CD4-positive, alpha-beta T cell treated with Interleukin-17A for 1 hour (primary cell): ENCODE measurements around the gene MED26.
A peak's percentile ranks its signal among the peaks of the same experiment; 100 is the strongest.

ENCODE experiments used
- DNase-seq: peaks from one replicate; pipeline ENCODE4 v3.0.0-alpha.2; 2020

Gene MED26

GRCh38 chr19:16532440-16533234, 95.4 kb downstream of the MED26 start:
- no peak for DNase-seq

- DNase-seq = no peak
Measured at GRCh38 chr19:16531380-16531669, 96.7 kb downstream of the MED26 start.

GRCh38 chr19:16530540-16531379, 97.2 kb downstream of the MED26 start:
- DNase-seq = no peak

GRCh38 chr19:16529466-16530144, 98.4 kb downstream of the MED26 start:
- no peak for DNase-seq

GRCh38 chr19:16527971-16528521, 100.0 kb downstream of the MED26 start:
- peak; percentile 58 for DNase-seq

GRCh38 chr19:16527334-16527935, 100.6 kb downstream of the MED26 start:
- DNase-seq = no peak

GRCh38 chr19:16525751-16526481, 102.1 kb downstream of the MED26 start:
- DNase-seq = no peak

GRCh38 chr19:16524991-16525734, 102.8 kb downstream of the MED26 start:
- DNase-seq = no peak
